ENCODE data around the gene OPCML.

The OPCML gene

DNA sequence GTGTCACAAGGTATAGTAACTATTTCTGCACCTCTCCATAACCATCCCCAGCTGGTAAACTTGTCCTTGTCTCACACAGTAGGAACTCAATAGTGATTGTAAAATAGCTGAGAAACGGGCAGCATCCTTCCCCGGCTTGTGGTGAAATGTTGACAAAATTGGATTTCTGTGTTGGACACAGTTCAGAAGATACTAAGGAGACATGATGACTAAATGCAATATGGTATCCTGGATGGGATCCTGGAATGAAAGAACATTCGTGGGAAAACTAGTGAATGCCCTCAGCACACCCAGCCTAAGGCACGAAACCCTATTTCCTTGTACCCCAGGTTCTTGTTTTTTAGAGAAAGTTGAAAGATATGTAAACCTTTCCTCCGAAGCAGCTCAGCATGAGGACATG, 18.8 kb upstream of the OPCML start:
- TF ChIP-seq ZFX (IDR thresholded peaks at IDR 0.05; ENCODE audit: borderline replicate concordance) = no peak
- TF ChIP-seq, protein P1, sequence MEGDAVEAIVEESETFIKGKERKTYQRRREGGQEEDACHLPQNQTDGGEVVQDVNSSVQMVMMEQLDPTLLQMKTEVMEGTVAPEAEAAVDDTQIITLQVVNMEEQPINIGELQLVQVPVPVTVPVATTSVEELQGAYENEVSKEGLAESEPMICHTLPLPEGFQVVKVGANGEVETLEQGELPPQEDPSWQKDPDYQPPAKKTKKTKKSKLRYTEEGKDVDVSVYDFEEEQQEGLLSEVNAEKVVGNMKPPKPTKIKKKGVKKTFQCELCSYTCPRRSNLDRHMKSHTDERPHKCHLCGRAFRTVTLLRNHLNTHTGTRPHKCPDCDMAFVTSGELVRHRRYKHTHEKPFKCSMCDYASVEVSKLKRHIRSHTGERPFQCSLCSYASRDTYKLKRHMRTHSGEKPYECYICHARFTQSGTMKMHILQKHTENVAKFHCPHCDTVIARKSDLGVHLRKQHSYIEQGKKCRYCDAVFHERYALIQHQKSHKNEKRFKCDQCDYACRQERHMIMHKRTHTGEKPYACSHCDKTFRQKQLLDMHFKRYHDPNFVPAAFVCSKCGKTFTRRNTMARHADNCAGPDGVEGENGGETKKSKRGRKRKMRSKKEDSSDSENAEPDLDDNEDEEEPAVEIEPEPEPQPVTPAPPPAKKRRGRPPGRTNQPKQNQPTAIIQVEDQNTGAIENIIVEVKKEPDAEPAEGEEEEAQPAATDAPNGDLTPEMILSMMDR (IDR thresholded peaks at IDR 0.05) = no peak
- no peak overlapping the region for H3K27ac ChIP-seq

DNA sequence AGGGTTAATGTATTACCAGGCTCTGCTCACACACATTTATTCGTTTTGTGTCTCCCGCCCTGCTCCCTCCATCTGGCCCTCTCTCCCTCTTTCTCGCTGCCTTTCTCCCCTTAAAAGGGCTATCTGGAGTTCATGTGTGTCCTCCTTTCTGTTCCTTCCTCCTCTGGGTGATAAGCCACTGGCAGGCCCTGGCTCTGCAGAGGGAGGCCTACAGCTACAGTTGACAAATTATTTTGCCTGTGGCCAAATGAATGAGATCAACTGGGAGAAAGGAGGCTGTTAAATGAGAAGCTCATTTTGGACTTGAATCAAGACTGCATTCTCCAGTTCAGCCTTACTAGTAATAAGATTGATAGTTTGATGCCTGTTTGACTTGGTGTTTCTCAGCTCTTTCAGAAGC, 17.5 kb upstream of the OPCML start:
- H3K27ac ChIP-seq = no peak overlapping the region
- TF ChIP-seq, protein P1 (IDR thresholded peaks at IDR 0.05) = no peak

GRCh38 chr11:133548641-133549040, 16.3 kb upstream of the OPCML start:
- H3K27ac ChIP-seq = no peak overlapping the region
- TF ChIP-seq, protein P1 (IDR thresholded peaks at IDR 0.05) = no peak
- TF ChIP-seq ZFX (IDR thresholded peaks at IDR 0.05; ENCODE audit: borderline replicate concordance) = no peak

GRCh38 chr11:133547808-133548494, 15.7 kb upstream of the OPCML start:
- TF ChIP-seq, protein P1 (IDR thresholded peaks at IDR 0.05) = no peak
- no peak for TF ChIP-seq ZFX (IDR thresholded peaks at IDR 0.05; ENCODE audit: borderline replicate concordance)
- H3K27ac ChIP-seq = no peak overlapping the region

- no peak overlapping the region for H3K27ac ChIP-seq
- TF ChIP-seq, protein P1 (IDR thresholded peaks at IDR 0.05) = no peak
- TF ChIP-seq ZFX (IDR thresholded peaks at IDR 0.05; ENCODE audit: borderline replicate concordance) = no peak
These were observed 13.0 kb upstream of the OPCML start for GRCh38 chr11:133545199-133545803.

GRCh38 chr11:133541720-133542095, 9.4 kb upstream of the OPCML start:
- H3K27ac ChIP-seq = no peak overlapping the region
- no peak for TF ChIP-seq ZFX (IDR thresholded peaks at IDR 0.05; ENCODE audit: borderline replicate concordance)
- TF ChIP-seq, protein P1 (IDR thresholded peaks at IDR 0.05) = no peak

GRCh38 chr11:133541021-133541719, 8.9 kb upstream of the OPCML start:
- H3K27ac ChIP-seq = no peak overlapping the region
- no peak for TF ChIP-seq ZFX (IDR thresholded peaks at IDR 0.05; ENCODE audit: borderline replicate concordance)
- TF ChIP-seq, protein P1 (IDR thresholded peaks at IDR 0.05) = no peak
